Lower leg skin (tissue), 3 donors: ENCODE measurements around the gene SEMA7A.

ENCODE experiments used
- POLR2A ChIP-seq, 2 donors: fragments of 450-650 bp; IDR thresholded peaks; one replicate each; pipeline ENCODE4 v1.6.1; 2016 to 2017; ENCODE audit warnings: antibody characterized with exemption in 2 of 2, mild to moderate bottlenecking in 1 of 2, moderate library complexity in 1 of 2
- TF ChIP-seq, protein P1 (sequence below), 3 donors: fragments of 450-650 bp; IDR thresholded peaks; one replicate each; pipeline ENCODE4 v1.5.1; 2016; ENCODE audit warnings: antibody characterized with exemption in 3 of 3, mild to moderate bottlenecking in 3 of 3, moderate library complexity in 2 of 3

DNA sequence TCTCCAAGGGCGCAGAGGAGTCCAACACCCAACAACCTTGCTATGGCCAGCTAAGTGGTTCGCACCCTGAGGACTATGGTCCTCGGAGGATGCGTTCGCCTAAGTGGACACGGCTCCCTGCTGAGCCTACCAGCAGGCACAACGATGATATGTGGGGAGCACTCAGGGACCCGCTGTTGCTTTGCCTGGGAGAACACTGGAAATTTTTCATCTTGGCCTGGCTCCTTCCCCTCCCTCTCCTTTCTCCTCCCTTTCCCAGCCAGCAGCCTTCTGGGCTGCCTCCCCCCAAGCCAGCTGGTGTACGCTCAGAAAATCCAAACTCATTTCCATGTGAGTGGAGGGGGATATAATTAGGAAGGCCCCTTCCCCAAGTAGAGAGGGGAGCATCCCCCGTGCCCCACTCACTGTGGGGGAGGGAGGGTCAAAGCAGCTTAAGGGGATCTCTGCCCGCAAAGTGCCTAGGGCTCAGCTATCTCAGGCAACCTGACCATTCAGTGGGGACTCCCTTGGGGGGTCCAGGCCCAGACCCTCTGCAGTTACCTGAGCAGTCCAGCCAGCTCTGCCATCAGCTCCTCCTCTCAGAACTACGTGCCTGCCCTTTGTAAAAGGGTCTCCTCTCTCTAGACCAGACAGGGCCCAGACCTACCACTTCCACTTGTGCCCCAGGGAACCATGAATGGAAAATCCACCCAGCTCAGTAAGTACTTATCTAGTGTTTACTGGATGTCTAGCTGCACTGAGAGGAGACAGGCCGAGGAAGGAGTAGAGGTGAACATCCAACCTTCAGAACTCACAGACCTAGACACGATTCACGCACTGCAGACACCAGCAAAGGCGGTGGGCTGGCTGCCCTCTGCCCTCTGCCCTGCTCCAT lies 742 bp upstream of the SEMA7A start:
- TF ChIP-seq, protein P1, sequence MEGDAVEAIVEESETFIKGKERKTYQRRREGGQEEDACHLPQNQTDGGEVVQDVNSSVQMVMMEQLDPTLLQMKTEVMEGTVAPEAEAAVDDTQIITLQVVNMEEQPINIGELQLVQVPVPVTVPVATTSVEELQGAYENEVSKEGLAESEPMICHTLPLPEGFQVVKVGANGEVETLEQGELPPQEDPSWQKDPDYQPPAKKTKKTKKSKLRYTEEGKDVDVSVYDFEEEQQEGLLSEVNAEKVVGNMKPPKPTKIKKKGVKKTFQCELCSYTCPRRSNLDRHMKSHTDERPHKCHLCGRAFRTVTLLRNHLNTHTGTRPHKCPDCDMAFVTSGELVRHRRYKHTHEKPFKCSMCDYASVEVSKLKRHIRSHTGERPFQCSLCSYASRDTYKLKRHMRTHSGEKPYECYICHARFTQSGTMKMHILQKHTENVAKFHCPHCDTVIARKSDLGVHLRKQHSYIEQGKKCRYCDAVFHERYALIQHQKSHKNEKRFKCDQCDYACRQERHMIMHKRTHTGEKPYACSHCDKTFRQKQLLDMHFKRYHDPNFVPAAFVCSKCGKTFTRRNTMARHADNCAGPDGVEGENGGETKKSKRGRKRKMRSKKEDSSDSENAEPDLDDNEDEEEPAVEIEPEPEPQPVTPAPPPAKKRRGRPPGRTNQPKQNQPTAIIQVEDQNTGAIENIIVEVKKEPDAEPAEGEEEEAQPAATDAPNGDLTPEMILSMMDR (IDR thresholded peaks at IDR 0.05) = no peak
- no peak for TF ChIP-seq POLR2A (IDR thresholded peaks at IDR 0.05)
